HG03108 (cell line): Measurements from ENCODE around the gene AREL1.
"Not testable (repeated sequence)": the region's sequence is repeated elsewhere in the genome, so short reads cannot be mapped to it uniquely, and the experiment has no call there.

Experiments used
- ATAC-seq: cut with Tn5 transposase; IDR thresholded peaks from one replicate; pipeline ENCODE4 v1.9.1; 2021; ENCODE audit warnings: moderate library complexity; ENCODE audit not compliant: unreplicated experiment

The AREL1 gene

DNA sequence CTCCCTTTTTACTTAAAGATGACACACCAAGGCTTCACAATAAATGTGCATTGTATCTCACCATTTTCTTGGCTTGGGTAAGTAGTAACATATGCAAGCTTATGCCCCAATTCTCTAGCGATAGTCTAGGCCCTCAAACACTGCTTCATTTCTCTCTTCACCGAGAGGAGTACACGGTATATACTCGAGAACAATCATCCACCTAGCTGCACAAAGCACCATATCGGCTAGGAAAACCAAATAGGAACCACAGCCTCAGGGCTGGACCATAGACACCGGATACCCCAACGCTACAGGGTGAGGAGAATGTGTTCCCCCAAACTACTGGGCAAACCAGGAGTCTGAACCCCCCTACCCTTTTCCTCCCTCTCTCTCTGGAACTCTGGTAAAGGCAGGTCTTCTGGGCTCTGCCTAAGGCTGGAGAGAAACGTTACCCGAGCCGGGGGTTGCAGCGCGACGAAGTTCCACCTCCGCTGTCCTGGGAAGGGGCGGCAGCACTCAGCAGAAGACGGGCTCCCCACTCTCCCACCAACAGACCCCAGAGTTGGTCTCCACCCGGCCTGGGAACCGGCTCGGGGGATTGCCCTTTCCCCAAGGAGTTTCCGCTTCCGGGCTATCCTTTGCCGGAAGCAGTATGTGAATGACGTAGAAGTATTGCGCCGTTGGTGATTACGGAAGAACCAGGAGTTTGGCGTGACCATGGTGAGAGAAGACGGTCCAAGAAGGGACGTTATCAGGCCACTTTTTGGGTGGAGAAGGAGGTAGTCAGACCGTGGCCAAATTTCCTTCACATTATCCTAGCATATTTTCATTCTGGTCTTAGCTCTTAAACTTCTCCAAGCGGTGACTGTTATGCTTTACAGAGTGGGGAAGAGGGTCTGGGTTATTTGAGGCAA is at the start of gene AREL1, which contains the start of gene FCF1:
AREL1 (minus strand) TSS at position 582 of the 896 bp plus-strand sequence. CDS start 27,465 bp downstream, outside the sequence.
FCF1 (plus strand) TSS at position 646 of the 896 bp plus-strand sequence; CDS start at position 700, 54 bp downstream.
- peak; percentile 92 for ATAC-seq

DNA sequence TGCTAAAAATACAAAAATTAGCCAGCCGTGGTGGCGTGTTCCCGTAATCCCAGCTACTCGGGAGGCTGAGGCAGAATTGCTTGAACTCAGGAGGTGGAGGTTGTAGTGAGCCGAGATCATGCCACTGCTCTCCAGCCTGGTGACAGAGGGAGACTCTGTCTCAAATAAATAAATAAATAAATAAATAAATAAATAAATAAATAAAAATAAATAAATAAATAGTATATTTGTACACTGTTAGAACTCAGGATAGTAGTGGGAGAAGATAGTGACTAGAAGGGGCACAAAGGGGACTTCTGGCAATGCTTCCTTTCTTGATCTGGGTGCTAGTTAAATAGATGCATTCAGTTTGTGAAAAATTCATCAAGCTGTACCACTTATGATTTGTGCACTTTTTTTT is 45.6 kb upstream of the AREL1 start:
- ATAC-seq, result not testable (repeated sequence)

GRCh38 chr14:74756326-74756725 is 43.4 kb upstream of the AREL1 start:
- ATAC-seq, result no peak

- ATAC-seq, result no peak
Observed at GRCh38 chr14:74754899-74755298, 42.0 kb upstream of the AREL1 start.

GRCh38 chr14:74754157-74754556 is 41.3 kb upstream of the AREL1 start:
- ATAC-seq, result no peak

DNA sequence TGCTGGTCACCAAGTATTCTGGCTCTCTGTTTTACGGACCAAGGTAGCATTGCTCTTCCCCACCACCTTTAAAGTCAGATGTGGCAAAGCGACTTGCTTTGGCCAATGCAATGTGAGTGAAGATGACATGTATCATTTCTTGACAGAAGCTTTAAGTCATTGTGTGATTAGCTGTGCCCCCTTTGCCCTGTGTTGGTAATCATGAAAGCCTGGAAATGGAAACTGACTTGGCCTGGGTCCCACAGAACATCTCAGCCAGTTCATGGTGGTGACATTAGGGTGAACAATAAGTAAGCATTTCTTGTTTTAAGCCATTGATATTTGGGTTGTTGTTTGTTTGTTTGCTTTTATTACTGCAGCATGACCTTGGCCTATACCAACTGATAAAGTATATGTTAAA is 34.4 kb upstream of the AREL1 start:
- no peak for ATAC-seq

- no peak for ATAC-seq
Observed at GRCh38 chr14:74739293-74740030, 26.6 kb upstream of the AREL1 start.

DNA sequence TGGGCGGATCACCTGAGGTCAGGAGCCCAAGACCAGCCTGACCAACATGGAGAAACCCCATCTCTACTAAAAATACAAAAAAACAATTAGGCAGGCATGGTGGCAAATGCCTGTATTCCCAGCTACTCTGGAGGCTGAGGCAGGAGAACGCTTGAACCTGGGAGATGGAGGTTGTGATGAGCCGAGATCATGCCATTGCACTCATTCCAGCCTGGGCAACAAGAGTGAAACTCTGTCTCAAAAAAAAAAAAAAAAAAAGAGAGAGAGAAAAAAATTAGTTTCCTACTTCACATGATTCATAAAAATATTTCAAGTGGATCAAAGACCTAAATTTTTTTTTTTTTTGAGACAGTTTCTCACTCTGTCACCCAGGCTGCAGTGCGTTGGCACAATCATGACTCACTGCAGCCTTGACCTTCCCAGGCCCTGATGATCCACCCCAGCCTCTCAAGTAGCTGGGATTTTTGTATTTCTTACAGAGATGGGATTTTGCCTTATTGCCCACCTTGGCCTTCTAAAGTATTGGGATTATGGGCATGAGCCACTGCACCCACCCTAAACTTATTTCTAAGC is 25.0 kb upstream of the AREL1 start:
- no peak for ATAC-seq

DNA sequence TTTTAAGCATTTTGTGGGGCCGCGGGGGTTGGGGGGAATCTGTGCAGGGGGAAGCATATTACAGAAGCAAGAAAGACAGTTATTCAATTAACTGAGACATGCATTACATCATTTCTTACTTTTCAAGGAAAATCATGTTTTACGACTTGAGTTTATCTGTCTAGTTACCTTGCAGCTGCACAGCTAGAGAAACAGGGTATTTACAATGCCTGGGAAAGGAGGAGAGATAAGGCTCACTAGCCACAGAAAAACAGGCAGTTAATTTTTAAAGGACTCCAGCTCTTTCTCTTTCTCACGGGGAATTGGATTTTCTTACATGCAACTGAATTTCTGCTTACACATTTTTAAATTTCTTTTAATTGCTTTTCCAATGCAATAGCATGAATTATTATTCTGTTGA is 22.2 kb upstream of the AREL1 start:
- ATAC-seq, result no peak

GRCh38 chr14:74733221-74733620 is 20.3 kb upstream of the AREL1 start:
- no peak for ATAC-seq

DNA sequence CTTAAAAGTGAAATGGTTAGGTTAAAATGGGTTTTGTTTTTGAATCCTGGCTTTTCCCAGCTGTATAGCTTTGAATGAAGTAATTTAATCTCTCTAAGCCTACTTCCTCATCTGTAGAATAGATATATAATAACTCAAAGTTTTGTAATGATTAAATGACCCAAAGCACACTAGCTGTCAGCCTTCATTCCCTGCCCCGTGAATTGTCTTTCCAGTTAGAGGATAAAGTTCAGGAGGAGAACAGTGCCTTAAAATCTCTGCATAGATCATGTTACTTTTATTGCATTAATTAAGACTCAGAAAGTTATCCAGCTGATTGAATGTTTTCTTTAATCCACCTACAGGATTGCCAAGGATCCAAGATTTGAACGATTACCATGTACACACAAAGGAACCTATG is 19.5 kb upstream of the AREL1 start:
- no peak for ATAC-seq

DNA sequence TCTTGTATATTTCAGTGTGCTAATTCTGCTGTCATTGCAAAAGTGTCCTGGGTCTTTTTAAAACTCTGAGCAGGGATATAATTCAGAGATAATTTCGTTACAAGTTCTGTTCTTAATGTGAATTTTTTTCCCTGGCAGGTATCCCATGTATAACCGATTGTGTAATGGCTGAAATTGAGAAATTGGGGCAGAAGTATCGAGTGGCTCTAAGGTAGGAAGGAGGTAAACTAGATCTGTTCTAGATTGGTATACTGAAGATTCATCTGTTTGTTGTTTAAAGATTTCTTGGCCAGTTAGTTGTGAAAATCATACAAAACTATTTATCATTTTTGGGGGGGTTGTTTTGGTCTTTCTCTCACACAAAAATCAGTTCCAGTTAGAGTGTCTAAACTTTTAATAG is 10.3 kb upstream of the AREL1 start:
- ATAC-seq, result no peak

- no peak for ATAC-seq
Observed at GRCh38 chr14:74720526-74720925, 7.6 kb upstream of the AREL1 start.

- no peak for ATAC-seq
Observed at GRCh38 chr14:74713395-74713735, 485 bp upstream of the AREL1 start.

GRCh38 chr14:74711651-74712050 is 1.2 kb downstream of the AREL1 start:
- ATAC-seq, result no peak

- no peak for ATAC-seq
Observed at GRCh38 chr14:74710480-74710879, 2.4 kb downstream of the AREL1 start.

DNA sequence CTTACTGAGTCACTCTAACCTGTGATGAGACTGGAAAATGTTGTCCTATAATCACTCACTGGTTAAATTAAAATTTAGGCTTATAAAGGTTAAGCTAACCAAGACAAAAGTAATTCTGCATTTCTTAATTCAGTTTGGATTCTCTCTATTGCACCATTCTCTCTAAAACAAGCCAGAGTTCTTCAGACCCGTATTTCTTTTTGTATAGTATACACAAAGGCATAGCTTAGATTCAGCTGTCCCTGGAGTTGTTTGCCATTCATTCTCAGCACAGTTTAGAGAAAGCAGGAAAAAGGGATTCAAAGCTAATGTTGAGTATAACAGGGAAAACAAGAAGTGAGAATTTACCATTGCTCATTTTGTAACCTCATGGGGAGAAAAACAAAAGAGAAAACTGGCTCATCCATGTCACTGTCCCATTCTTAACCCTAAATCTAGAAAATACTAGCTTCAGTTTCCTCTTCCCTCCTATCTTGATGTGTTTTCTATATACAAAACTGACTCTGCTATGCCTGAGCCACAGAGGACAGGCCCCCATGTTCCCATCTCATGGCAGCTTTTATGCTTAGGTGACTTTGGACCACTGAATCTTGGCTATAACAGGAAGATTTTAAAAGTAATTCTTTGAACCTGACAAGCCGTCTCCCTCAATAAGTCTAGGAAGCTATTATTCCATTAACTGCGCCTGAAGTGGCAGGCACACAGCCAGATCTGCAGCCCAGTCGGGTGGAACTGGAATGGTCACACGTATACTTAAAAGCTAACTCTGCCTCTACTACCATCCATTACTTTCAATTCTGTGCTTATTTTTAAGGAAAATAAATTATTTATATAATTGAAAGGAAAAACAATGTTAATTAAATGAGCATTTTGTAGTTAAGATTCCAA is 7.0 kb downstream of the AREL1 start:
- ATAC-seq, result no peak

GRCh38 chr14:74704656-74705055 is 8.2 kb downstream of the AREL1 start:
- ATAC-seq, result no peak

DNA sequence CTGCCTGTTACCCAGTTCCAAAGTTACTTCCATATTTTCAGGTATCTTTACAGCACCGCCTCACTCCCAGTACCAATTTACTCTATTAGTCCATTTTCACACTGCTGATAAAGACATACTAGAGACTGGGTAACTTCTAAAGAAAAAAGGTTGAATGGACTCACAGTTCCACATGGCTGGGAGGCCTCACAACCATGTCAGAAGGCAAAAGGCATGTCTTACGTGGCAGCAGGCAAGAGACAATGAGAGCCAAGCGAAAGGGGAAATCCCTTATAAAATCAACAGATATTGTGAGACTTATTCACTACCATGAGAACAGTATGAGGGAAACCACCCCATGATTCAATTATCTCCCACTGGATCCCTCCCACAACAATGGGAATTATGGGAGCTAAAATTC is 9.8 kb downstream of the AREL1 start:
- no peak for ATAC-seq

- no peak for ATAC-seq
Observed at GRCh38 chr14:74702293-74702692, 10.6 kb downstream of the AREL1 start.

DNA sequence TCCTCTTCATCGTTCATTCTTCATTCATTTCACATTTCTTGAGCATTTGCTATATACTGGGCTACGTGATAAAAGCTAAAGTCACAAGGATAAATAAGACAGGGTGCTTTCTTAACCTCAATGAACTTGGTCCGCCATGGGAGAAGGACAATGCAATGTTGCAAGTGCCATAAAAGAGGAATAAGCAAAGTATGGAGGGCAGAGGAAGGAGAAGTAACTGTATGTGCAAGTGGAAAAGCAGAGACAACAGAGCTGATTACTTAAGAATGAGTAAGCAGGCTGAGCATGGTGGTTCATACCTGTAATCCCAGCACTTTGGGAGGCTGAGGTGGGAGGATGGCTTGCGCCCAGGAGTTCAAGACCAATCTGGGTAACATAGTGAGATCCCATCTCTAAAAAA is 14.4 kb downstream of the AREL1 start:
- ATAC-seq, result no peak
